Vagina (tissue), 2 donors: ENCODE measurements around the gene DIS3L. TPM values are rescaled to one million over a fixed set of nuclear protein-coding genes. Genes with fewer than 3 reads are reported as not detected.
"Not testable (repeated sequence)": the region's sequence is repeated elsewhere in the genome, so short reads cannot be mapped to it uniquely, and the experiment has no call there.

Experiments used
- DNase-seq, 2 donors: peaks; one replicate each; pipeline ENCODE4 v3.0.0-alpha.2; 2017; ENCODE audit errors: extremely low spot score in 2 of 2
- H3K27ac ChIP-seq: fragments of 200-600 bp; sonication (generic); one replicate; pipeline ENCODE4 v1.5.1; 2019
- H3K27me3 ChIP-seq: fragments of 200-600 bp; sonication (generic); one replicate; pipeline ENCODE4 v1.5.1; 2019
- H3K36me3 ChIP-seq, 2 donors: fragments of 200-600 bp; sonication (generic); one replicate each; pipeline ENCODE4 v1.5.1; 2017 to 2019
- H3K4me1 ChIP-seq: fragments of 200-600 bp; sonication (generic); one replicate; pipeline ENCODE4 v1.5.1; 2019
- H3K4me3 ChIP-seq, 2 donors: fragments of 200-600 bp; sonication (generic); 1 replicate in 1 of 2; 2 replicates in 1 of 2; pipeline ENCODE4 v1.5.1; 2016 to 2019
- H3K9me3 ChIP-seq: fragments of 200-600 bp; sonication (generic); one replicate; pipeline ENCODE4 v1.5.1; 2019
- POLR2A ChIP-seq, 2 donors: fragments of 450-650 bp; IDR thresholded peaks; one replicate each; pipeline ENCODE4 v1.6.1; 2017; ENCODE audit warnings: antibody characterized with exemption in 2 of 2, mild to moderate bottlenecking in 2 of 2, moderate library complexity in 2 of 2
- POLR2AphosphoS5 ChIP-seq, 2 donors: sonication (generic); formaldehyde crosslinking; IDR thresholded peaks; one replicate each; pipeline ENCODE4 v1.9.0; 2017; ENCODE audit warnings: antibody characterized with exemption in 2 of 2, mild to moderate bottlenecking in 2 of 2, low read depth in 1 of 2; ENCODE audit not compliant: insufficient read depth in 1 of 2
- intact Hi-C: fragments of 100-400 bp; cut with DNase I; formaldehyde crosslinking; loops from one replicate; pipeline ENCODE4 v1.15.1; 2023
- small RNA-seq: library from RNA; depleted of rRNA; stranded (forward); fragments of <200 nt; gene quantifications from one replicate; pipeline ENCODE3, GENCODE V24; 2016
- total RNA-seq: library from RNA; depleted of rRNA; stranded (reverse); fragments of >200 nt; gene quantifications from one replicate; pipeline ENCODE4 v1.2.3, GENCODE V29; 2016
- TF ChIP-seq, protein P1 (sequence below), 3 experiments: fragments of 450-650 bp in 2 of 3; fragments of 200-600 bp in 1 of 3; sonication (generic) in 1 of 3; IDR thresholded peaks; one replicate each; pipeline ENCODE4 v1.5.1; 2017 to 2019; ENCODE audit warnings: antibody characterized with exemption in 3 of 3, mild to moderate bottlenecking in 2 of 3, moderate library complexity in 2 of 3

The DIS3L gene
- total RNA-seq, 1 donor from 2014 or later = 20.9 TPM

DNA sequence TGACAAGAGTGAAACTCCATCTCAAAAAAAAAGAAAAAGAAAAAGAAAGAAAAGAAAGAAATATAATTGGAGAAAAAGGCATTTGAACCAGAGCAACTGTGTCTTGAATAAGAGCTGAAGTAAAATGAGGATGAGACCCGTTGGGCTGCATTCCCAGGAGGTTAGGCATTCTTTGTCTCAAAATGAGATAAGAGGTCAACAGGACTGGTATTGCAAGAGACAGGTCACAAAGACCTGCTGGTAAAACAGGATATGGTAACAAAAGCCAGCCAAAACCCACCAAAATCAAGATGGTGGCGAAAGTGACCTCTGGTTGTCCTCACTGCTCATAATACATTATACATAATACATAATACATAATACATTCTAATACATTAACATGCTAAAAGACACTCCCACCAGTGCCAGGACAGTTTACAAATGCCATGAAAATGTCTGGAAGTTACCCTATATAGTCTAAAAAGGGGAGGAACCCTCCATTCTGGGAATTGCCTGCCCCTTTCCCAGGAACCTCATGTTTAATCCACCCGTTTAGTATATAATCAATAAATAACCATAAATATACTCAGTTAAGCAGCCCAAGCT, 71.7 kb downstream of the DIS3L start:
- no peak overlapping the region for H3K4me3 ChIP-seq
- intact Hi-C loops = no loop called here
- no peak overlapping the region for H3K27ac ChIP-seq
- H3K9me3 ChIP-seq = no peaks in the 10 kb centered on the region
- H3K36me3 ChIP-seq = no peaks in the 10 kb centered on the region
- no peak for DNase-seq
- TF ChIP-seq, protein P1, sequence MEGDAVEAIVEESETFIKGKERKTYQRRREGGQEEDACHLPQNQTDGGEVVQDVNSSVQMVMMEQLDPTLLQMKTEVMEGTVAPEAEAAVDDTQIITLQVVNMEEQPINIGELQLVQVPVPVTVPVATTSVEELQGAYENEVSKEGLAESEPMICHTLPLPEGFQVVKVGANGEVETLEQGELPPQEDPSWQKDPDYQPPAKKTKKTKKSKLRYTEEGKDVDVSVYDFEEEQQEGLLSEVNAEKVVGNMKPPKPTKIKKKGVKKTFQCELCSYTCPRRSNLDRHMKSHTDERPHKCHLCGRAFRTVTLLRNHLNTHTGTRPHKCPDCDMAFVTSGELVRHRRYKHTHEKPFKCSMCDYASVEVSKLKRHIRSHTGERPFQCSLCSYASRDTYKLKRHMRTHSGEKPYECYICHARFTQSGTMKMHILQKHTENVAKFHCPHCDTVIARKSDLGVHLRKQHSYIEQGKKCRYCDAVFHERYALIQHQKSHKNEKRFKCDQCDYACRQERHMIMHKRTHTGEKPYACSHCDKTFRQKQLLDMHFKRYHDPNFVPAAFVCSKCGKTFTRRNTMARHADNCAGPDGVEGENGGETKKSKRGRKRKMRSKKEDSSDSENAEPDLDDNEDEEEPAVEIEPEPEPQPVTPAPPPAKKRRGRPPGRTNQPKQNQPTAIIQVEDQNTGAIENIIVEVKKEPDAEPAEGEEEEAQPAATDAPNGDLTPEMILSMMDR (IDR thresholded peaks at IDR 0.05) = no peak
- no peaks in the 10 kb centered on the region for H3K4me1 ChIP-seq
- no peaks in the 10 kb centered on the region for H3K27me3 ChIP-seq

DNA sequence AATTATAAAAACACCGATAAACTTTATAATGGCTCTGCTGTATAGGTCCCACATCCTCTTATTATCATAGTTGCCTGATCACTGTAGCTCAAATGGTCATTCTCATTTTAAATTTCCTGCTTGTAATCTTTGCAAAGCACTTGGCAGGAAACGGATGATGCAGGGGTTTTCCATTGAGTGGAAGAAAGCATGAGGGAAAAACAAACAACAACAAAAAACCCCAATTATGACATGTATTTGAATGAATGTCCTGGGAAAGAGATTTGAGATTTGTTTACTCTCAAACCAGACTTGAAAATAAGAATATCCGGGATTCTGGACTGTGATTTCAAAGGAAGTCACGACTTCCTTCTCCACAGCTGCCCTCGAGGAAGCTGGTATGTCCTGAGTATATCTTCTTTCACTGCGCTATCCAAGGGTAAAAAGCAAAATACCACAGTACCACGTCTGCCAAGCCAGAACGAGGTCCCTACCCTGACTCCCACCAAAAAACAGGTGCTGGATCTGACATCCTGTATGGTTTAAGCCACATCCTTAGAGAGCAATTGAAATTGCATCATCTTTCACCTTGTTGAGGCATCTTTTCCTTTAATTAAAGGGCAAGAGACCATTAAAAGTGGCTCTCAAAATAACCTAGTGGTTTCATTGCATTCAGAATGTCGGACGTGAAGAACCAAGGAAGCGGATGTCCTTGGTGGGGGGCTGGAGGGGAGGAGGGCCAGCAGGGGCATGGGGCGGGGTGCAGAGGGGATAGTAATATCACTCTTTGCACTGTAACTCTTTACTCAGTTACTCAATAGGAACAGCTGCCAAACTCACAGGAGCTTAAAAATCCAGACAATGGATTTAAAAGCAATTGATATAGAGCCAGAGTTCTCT, 76.6 kb downstream of the DIS3L start:
- H3K27me3 ChIP-seq = no peaks in the 10 kb centered on the region

DNA sequence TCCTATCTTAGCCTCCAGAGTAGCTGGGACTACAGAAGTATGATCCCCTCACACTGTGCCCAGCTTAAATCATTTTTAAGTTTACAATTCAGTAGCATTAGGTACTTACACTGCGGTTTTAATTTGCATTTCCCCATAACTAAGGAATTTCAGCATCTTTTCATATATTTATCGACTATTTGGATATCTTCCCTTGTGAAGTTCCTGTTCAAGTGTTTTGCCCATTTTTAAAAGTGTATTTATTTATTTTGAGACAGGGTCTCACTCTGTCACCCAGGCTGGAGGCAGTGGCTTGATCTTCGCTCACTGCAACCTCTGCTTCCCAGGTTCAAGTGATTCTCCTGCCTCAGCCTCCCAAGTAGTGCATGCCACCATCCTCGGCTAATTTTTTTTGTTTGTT, 80.8 kb downstream of the DIS3L start:
- peaks cover 4% of the 10 kb centered on the region for H3K9me3 ChIP-seq
- DNase-seq = no peak
- TF ChIP-seq POLR2A (IDR thresholded peaks at IDR 0.05) = no peak
- TF ChIP-seq POLR2AphosphoS5 (IDR thresholded peaks at IDR 0.05; ENCODE audit: insufficient read depth in 1 of 2, low read depth in 1 of 2) = no peak
- TF ChIP-seq, protein P1 (IDR thresholded peaks at IDR 0.05) = no peak

More for the DNA sequence above, 76.6 kb downstream of the DIS3L start:
- Histone ChIP-seq H3K9me3 (peaks cover 4% of the 10 kb centered on the region), H3K36me3 (no peaks in the 10 kb centered on the region), H3K4me3 (peak overlapping the region in 1 of 2 donors; percentile 24), H3K4me1 (no peaks in the 10 kb centered on the region), H3K27ac (peak overlapping the region; percentile 11)
- no peak for DNase-seq
- no peak for TF ChIP-seq POLR2AphosphoS5 (IDR thresholded peaks at IDR 0.05; ENCODE audit: insufficient read depth in 1 of 2, low read depth in 1 of 2)
- TF ChIP-seq POLR2A (IDR thresholded peaks at IDR 0.05) = no peak
- TF ChIP-seq, protein P1 (IDR thresholded peaks at IDR 0.05) = no peak
- intact Hi-C loops = no loop called here

DNA sequence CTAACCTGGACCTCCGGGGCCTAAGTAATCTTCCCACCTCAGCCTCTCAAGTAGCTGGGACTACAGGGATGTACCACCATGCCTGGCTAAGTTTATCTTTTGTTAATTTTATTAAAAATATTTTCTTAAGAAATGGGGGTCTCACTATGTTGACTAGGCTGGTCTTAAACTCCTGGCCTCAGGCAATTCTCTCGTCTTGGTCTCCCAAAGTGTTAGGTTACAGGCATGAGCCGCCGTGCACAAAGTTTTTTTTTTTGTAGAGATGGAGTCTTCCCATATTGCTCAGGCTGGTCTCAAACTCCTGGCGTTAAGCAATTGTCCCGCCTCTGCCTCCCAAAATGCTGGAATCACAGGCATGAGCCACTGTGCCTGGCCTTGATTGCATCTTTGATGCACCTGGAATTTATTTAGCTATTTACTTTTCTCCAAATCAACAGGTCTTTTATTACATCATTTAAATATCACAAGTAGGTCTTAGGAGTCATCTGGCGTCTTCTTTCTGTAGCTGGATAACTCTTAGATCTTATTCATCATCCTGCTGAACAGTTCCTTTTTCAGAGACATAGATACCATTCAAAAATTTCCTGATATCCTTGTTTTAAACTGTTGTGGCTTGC, 85.6 kb downstream of the DIS3L start:
- no peak for DNase-seq
- Histone ChIP-seq H3K27me3 (no peaks in the 10 kb centered on the region), H3K4me1 (no peaks in the 10 kb centered on the region), H3K9me3 (peaks cover 4% of the 10 kb centered on the region), H3K4me3 (no peak overlapping the region), H3K36me3 (no peaks in the 10 kb centered on the region), H3K27ac (no peak overlapping the region)
- TF ChIP-seq, protein P1 (IDR thresholded peaks at IDR 0.05) = no peak
- TF ChIP-seq POLR2A (IDR thresholded peaks at IDR 0.05) = no peak
- no peak for TF ChIP-seq POLR2AphosphoS5 (IDR thresholded peaks at IDR 0.05; ENCODE audit: insufficient read depth in 1 of 2, low read depth in 1 of 2)
- intact Hi-C loops = no loop called here

More for the DNA sequence above, 80.8 kb downstream of the DIS3L start:
- intact Hi-C loops = no loop called here
- Histone ChIP-seq H3K27me3 (no peaks in the 10 kb centered on the region), H3K36me3 (no peaks in the 10 kb centered on the region), H3K4me1 (no peaks in the 10 kb centered on the region), H3K4me3 (no peak overlapping the region), H3K27ac (no peak overlapping the region)

DNA sequence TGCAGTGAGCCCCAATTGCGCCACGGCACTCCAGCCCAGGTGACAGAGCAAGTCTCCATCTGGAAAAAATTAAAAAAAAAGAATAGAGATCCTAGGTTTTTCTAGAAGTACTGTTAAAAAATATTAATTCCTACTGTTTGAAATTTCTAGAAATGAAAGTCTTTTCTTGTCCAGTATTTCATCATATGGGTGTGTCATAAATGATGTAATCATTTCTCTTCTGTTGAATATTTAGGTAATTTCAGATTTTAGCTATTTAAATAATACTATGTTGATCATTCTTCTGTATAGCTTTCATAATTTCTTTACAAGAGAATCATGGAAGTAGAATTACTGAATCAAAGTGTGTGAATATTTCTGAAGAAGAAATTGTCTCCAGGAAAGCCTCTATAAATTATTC, 88.0 kb downstream of the DIS3L start:
- H3K36me3 ChIP-seq, H3K27ac ChIP-seq, H3K9me3 ChIP-seq, DNase-seq, H3K4me3 ChIP-seq, intact Hi-C loops, H3K27me3 ChIP-seq: not testable (repeated sequence)
- peaks cover 13% of the 10 kb centered on the region for H3K4me1 ChIP-seq

Small RNAs within 50 kb of the gene (small RNA-seq; reads per million reads assigned to genes)
- gene RF00019 (not detected), gene SCARNA14 (4.0 reads per million, percentile 83 among the genes with 10 or more reads in this experiment)

Other genes starting within 250 kb of the DIS3L start
- 0.25 TPM for gene MEGF11, start 39.8 kb upstream of the DIS3L start, total RNA-seq
- gene TIPIN, start 63.1 kb downstream of the DIS3L start, total RNA-seq = 7.9 TPM
- 23.6 TPM for gene MAP2K1, start 93.3 kb downstream of the DIS3L start, total RNA-seq
- 27.0 TPM for gene SNAPC5, start 204.2 kb downstream of the DIS3L start, total RNA-seq
- gene RPL4, start 211.3 kb downstream of the DIS3L start, total RNA-seq = 3,670 TPM
- gene ZWILCH, start 211.8 kb downstream of the DIS3L start, total RNA-seq = 2.2 TPM